ENCODE measurements around the gene LRP5. TPM values are rescaled to one million over a fixed set of nuclear protein-coding genes. Genes with fewer than 3 reads are reported as not detected.

Gene LRP5
- total RNA-seq, 1 experiment from 2014 or later = 55.2 TPM

- TF ChIP-seq ZFX (IDR thresholded peaks at IDR 0.05) = no peak
- no peak for TF ChIP-seq ZNF274 (IDR thresholded peaks at IDR 0.05; ENCODE audit: low read depth, low read length)
- TF ChIP-seq RAD21 (IDR thresholded peaks at IDR 0.05; ENCODE audit: low read depth) = no peak
- no peak for TF ChIP-seq CBX3 (IDR thresholded peaks at IDR 0.05; ENCODE audit: low read depth)
- TF ChIP-seq MAX (IDR thresholded peaks at IDR 0.05) = no peak
- TF ChIP-seq CEBPB (IDR thresholded peaks at IDR 0.05; ENCODE audit: low read depth) = no peak
- TF ChIP-seq EGR1 (IDR thresholded peaks at IDR 0.05; ENCODE audit: low read depth) = no peak
- no peak for TF ChIP-seq TCF7L2 (IDR thresholded peaks at IDR 0.05; ENCODE audit: borderline replicate concordance, extremely low read depth, insufficient read depth, insufficient read length)
- no peak for TF ChIP-seq REST (IDR thresholded peaks at IDR 0.05; ENCODE audit: low read depth)
- no peak for TF ChIP-seq SIN3A (IDR thresholded peaks at IDR 0.05; ENCODE audit: low read depth)
- no peak for TF ChIP-seq SP1 (IDR thresholded peaks at IDR 0.05; ENCODE audit: low read depth)
These were observed 143.1 kb downstream of the LRP5 start (continued) for GRCh38 chr11:68455485-68455884.

GRCh38 chr11:68457216-68457897 is 145.0 kb downstream of the LRP5 start:
- POLR2A ChIA-PET = no interaction called here
- no peaks in the 10 kb centered on the region for H3K9me3 ChIP-seq (ENCODE audit: control insufficient read depth in 1 of 2, insufficient read depth in 1 of 2, low read depth in 1 of 2, low read length in 2 of 2)
- CTCF ChIA-PET = no interaction called here
- DNase-seq (ENCODE audit: low read depth, low spot score) (no peak), ATAC-seq (no peak)
- H3K4me3 ChIP-seq (replicated peaks in 1 of 2; ENCODE audit: low read depth in 1 of 2, low read length in 2 of 2) = no peak overlapping the region
- H3K9me2 ChIP-seq (ENCODE audit: insufficient read depth) = no peaks in the 10 kb centered on the region
- RAD21 ChIA-PET (ENCODE audit: low non-redundant PET in 1 of 2, low total read pairs in 2 of 2, uncharacterized antibody in 2 of 2, unreplicated experiment in 2 of 2) = no interaction called here
- no peak overlapping the region for H3K9ac ChIP-seq (ENCODE audit: low read length)
- no peak overlapping the region for H2AFZ ChIP-seq (ENCODE audit: low read depth, low read length, poor library complexity, severe bottlenecking)
- peaks cover 17% of the 10 kb centered on the region for H3K79me2 ChIP-seq (ENCODE audit: insufficient read depth, low read length)
- no peak overlapping the region for H3K4me2 ChIP-seq (ENCODE audit: low read length)
- no peak overlapping the region for H3K27ac ChIP-seq (ENCODE audit: low read depth, low read length)
- peaks cover 7 to 18% of the 10 kb centered on the region in 2 experiments for H3K4me1 ChIP-seq (ENCODE audit: control insufficient read depth in 1 of 2, insufficient read depth in 2 of 2, low read length in 2 of 2)
- BruUV-seq (replicated peaks) = no TSS peak
- intact Hi-C loops (cut with micrococcal nuclease) = no loop called here
- H4K20me1 ChIP-seq (ENCODE audit: insufficient read depth) = peaks cover 10% of the 10 kb centered on the region
- no peaks in the 10 kb centered on the region for H3K27me3 ChIP-seq (ENCODE audit: insufficient read depth, low read length)
- no peaks in the 10 kb centered on the region for H3K36me3 ChIP-seq (ENCODE audit: control insufficient read depth in 1 of 2, insufficient read depth in 2 of 2, low read length in 2 of 2)
- TF ChIP-seq JUND (IDR thresholded peaks at IDR 0.05) = no peak
- TF ChIP-seq ELF1 (IDR thresholded peaks at IDR 0.05; ENCODE audit: borderline replicate concordance, low read depth) = no peak
- TF ChIP-seq ZNF274 (IDR thresholded peaks at IDR 0.05; ENCODE audit: low read depth, low read length) = no peak
- TF ChIP-seq CTCF (IDR thresholded peaks at IDR 0.05 in 2 of 3, conservative IDR thresholded peaks at IDR 0.05 in 1 of 3; ENCODE audit: borderline replicate concordance in 1 of 3, insufficient read depth in 1 of 3, low read depth in 2 of 3, low read length in 2 of 3) = no peak
- TF ChIP-seq REST (IDR thresholded peaks at IDR 0.05; ENCODE audit: low read depth) = no peak
- no peak for TF ChIP-seq EZH2phosphoT487 (IDR thresholded peaks at IDR 0.05; ENCODE audit: borderline replicate concordance)
- TF ChIP-seq YY1 (IDR thresholded peaks at IDR 0.05; ENCODE audit: extremely low read depth, insufficient replicate concordance, low read depth, low read length) = no peak
- no peak for TF ChIP-seq CBX3 (IDR thresholded peaks at IDR 0.05; ENCODE audit: low read depth)

Measured in HCT116 (cell line).